Uterus (tissue), 2 donors: Measurements from ENCODE around the gene KRT75.

ENCODE experiments used
- CTCF ChIP-seq, 4 experiments: fragments of 200-600 bp in 2 of 4; fragments of 450-650 bp in 2 of 4; sonication (generic) in 2 of 4; IDR thresholded peaks; one replicate each; pipeline ENCODE4 v1.5.1; 2016 to 2019; ENCODE audit warnings: antibody characterized with exemption in 4 of 4, mild to moderate bottlenecking in 2 of 4, moderate library complexity in 1 of 4
- POLR2A ChIP-seq, 2 donors: fragments of 450-650 bp; IDR thresholded peaks; one replicate each; pipeline ENCODE4 v1.6.1; 2016; ENCODE audit warnings: antibody characterized with exemption in 2 of 2, mild to moderate bottlenecking in 1 of 2, moderate library complexity in 1 of 2

GRCh38 chr12:52381206-52381605 is 53.0 kb downstream of the KRT75 start:
- TF ChIP-seq CTCF (IDR thresholded peaks at IDR 0.05) (no peak), POLR2A (IDR thresholded peaks at IDR 0.05) (no peak)
